ENCODE measurements around the gene HOXB13.
"Not testable (repeated sequence)": the region's sequence is repeated elsewhere in the genome, so short reads cannot be mapped to it uniquely, and the experiment has no call there.

The HOXB13 gene

DNA sequence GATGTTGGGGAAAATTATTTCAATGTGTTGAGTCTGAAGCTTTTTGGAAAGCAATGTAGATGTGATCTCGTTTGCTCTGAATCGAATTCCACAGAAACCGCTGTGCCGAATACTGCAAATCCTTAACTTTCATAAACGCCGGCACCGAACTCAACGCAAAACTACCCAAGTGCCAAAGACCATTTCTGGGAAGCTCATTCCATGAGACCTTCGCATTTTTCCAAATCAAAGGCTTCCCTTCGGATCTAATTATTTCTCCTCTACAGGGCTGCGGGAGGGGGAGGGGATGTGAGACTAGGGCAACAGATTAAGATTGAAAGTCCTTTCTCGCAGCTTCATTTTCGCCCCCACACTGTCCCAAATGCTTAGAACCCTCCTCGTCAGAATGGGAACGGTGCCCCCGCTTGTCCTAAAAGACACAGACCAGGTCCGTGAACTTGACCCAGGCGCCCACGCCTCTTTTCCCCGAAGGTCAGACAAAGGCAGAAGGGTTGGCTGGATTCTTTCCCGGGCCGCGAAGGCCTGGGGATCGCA lies 10.3 kb downstream of the HOXB13 start:
- intact Hi-C loops (cut with DNase I): no loop called here
- peak in 1 of 10 donors; percentile 68 for DNase-seq

DNA sequence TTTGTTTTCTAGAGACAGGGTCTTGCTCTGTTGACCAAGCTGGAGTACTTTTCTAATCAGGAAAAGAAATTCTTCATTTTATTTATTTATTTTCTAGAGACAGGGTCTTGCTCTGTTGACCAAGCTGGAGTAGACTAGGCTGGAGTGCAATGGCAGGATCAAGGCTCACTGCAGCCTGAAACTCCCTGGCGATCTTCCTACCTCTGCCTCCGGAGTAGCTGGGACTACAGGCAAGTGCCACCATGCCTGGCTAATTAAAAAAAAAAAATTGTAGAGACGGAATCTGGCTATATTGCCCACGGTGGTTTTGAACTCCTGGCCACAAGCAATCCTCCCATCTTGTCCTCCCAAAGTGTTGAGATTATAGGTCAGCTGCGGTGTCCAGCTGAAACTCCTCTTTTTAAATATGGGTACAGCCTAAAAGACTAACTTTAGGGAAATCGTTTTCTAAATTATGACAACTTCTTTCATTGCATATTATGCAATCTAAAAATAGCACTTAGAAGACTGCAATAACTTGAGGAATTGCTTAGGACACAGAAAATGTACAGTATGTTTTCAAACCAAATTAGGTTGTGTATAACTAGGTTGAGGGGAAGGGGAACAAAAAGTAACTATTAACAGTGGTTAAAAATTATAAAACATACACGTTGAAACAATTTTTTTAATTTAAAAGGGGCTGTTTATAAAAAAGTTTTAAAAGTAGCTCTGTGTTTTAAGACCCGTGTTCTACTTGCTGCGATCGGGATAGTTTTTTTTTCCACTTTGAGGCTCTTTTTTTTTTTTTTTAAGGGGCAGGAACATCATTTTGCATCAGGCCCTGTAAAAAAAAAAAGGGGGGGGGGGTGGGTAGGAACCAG lies 11.0 kb downstream of the HOXB13 start:
- intact Hi-C loops (cut with DNase I): no loop called here
- DNase-seq: peak in 2 of 10 donors; percentile 26 to 39

DNA sequence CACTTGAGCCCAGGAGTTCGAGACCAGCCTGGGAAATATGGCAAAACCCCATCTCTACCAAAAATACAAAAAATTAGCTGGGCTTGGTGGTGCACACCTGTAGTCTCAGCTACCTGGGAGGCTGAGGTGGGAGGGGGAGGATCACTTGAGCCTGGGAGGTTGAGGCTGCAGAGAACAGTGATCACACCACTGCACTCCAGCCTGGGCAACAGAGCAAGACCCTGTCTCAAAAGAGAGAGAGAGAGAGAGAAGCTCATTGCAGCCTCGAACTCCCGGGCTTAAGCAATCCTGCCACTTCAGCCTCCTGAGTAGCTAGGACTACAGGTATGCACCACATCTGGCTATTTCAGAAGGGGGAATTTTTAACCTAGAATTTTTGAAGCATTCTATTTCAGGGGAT lies 12.0 kb downstream of the HOXB13 start:
- peak in 2 of 10 donors; percentile 34 to 49 for DNase-seq
- intact Hi-C loops (cut with DNase I): not testable (repeated sequence)

DNA sequence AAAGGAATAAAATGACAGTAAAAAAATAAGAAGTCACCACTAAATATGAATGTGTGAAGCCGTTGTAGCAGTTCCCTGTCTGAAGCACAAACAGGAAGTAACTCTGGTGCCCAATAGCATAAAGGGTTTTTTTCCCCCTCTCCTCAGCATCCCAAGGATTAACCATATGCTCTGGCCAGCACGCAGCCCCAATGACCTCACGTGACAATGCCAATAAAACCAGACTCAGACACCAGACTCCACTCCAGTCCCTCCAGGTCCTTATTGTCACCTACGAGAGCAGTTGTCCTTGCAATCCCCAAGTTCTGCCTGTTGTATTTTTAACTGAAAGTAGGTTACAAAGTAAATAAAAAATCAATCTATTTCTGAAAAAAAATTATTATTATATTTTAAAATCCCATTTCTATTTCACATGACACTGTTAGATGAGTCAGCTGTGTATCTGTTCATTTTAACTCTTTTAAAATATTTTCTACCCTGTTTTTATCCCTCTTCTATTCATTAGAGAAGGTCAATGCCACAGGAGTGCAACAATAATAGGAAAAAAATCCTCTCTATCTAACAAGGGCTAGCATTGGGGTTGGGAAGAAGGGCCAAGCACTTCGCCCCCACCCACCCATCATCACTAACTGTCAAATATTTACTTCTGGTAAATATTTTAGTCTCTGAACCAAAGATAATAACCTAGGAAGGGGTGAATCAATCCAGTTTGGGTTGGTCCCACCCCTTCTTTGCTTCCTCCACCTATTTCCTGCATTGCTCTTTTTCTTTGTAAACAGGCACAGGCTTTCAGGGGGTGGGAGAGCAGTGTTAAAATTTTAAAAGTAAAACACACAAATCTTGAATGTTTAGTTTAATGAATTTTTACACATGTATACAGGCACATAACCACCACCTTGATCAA lies 12.8 kb downstream of the HOXB13 start:
- no peak for DNase-seq
- intact Hi-C loops (cut with DNase I): no loop called here

DNA sequence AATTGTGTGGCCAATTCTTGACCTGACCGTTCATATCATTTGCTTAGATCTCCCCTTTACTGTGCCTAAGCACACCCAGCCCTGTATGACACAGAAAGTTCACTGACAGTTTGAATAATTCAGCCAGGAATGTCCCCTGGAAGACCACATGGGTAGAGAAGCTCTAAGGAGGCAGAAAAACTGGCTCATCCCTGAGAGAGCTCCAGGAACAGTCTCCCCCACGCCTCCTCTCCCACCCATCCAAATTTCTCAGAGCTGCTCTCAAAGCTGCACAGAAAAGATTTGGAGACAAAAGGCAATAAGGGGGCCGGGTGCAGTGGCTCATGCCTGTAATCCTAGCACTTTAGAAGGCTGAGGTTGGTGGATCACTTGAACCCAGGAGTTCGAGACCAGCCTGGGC lies 17.4 kb downstream of the HOXB13 start:
- DNase-seq: no peak
- intact Hi-C loops (cut with DNase I): no loop called here

DNA sequence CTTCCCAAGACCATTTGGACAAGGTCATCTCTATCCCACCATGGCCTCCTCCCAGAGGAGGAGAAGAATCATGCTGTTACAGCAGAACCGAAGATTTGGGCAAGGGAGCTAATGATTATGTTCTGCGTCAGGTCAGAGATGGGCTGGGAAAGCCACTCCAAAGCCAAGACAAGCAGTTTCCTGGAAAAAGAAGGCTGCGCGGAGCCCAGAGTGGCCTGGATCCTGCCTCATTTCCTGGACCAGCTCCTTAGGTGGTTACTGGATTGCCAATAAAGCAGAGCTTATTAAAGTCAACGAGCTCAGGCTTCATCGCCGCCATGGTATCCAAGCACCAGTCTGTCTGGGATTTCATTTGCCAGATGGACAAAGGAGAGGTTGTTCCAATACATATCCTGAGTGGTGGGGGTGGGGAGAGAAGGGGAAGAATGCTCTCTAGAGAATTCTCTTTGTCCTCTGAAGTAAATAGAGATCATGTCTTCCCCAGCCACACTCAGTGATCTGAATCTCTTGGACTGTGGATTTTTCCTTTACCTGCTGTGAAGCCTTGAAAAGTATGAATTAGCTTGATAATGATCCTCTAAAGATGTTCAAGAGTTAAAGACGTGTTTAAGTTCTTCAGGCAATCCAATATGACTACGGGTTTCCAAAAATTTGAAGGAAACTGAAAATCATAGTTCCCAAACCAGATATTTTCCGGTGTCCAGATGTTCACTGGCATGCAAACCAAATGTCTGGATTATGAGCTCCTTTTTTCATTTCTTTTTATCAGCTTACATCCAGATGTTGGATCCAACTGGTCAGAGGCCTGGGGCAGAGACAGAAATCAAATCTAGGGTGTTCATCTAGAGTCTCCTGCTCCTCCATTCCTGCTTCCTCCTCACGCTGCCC lies 23.9 kb downstream of the HOXB13 start:
- intact Hi-C loops (cut with DNase I): no loop called here
- peak in 1 of 10 donors; percentile 36 for DNase-seq

DNA sequence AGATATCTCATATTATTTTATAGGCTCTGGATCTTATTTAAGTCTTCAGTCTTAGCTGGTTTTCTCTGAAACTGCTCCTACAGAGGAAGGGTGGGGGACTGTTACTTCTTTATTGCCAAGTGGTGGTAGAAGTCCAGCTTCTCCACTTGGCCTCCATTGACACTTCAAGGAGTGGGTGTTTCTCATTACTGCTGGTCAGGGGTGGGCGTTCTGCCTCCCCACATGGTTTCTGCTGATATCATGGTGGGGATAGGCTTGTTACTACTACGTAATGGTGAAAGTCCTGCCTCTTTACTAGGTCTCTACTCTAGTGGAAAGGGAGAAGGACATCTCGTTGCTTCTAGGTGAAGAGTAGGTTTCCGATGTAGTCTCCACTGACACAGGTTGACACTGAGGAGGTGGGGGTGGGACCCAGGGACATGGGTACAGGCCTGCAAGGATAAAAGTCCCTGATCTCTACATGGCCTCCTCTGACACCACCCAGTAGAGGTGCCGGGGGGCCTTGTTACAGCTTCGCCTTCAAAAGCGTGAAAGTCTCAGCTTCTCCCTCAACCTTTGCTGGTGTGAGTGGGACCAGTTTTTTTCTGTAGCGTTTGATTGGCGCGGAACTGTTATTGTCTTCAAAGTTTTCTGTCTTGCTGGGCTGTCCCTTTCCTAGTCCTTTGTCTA lies 26.6 kb downstream of the HOXB13 start:
- intact Hi-C loops (cut with DNase I): no loop called here
- DNase-seq: no peak

DNA sequence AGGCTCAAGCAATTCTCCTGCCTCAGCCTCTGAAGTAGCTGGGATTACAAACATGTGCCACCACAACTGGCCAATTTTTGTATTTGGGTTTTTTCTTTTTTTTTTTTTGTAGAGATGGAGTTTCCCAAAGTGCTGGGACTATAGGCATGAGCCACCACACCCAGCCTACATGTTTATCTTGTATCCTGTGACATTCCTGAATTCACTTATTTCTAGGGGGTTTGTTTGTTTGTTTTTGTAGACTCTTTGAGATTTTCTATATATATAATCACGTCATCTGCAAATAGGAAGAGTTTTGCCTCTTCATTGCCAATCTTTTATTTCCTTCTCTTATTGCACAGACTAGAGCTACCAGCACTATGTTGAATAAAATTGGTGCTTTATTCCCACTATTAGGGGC lies 35.4 kb downstream of the HOXB13 start:
- DNase-seq: no peak
- intact Hi-C loops (cut with DNase I): no loop called here

DNA sequence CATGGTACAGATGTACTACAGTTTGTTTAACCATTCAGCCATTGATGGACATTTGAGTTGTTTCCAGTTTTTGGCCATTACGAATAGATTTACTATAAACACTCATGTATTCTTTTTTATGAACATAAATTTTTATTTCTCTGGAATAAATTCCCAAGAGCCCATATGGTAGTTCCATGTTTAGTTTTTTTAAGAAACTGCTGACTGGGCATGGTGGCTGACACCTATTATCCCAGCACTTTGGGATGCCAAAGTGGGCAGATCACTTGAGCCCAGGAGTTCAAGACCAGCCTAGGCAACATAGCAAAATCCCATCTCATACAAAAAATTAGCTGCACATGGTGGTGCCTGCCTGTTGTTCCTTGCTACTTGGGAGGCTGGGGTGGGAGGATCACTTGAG lies 36.5 kb downstream of the HOXB13 start:
- DNase-seq: no peak
- intact Hi-C loops (cut with DNase I): no loop called here

DNA sequence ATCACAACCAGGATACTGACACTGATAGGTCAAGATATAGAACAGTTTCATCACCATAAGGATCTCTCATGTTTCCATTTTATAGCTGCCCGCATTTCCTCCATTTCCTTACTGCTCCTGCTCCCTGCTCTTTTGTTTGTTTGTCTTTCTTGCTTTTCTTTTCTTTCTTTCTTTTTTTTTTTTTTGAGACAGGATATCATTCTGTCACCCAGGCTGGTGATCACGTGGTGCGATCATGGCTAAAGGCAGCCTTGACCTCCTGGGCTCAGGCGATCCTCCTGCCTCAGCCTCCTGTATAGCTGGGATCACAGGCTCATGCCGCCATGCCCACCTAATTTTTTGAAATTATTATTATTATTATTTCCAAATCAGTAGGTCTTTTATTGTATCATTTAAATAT lies 37.9 kb downstream of the HOXB13 start:
- intact Hi-C loops (cut with DNase I): no loop called here
- no peak for DNase-seq

DNA sequence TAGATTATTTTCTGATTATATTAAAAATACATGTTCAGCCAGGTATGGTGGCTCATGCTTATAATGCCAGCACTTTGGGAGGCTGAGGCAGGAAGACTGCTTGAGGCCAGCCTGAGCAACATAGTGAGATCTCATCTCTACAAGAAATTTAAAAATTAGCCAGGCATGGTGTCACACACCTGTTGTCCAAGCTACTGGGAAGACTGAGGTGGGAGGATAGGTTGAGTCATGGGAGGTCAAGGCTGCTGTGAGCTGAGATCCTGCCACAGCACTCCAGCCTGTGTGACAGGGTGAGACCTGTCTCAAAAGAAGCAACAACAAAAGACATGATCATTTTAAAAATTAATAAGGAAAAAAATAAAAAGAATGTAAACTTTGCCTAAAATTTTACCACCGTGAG lies 46.9 kb downstream of the HOXB13 start:
- DNase-seq: no peak
- intact Hi-C loops (cut with DNase I): no loop called here

DNA sequence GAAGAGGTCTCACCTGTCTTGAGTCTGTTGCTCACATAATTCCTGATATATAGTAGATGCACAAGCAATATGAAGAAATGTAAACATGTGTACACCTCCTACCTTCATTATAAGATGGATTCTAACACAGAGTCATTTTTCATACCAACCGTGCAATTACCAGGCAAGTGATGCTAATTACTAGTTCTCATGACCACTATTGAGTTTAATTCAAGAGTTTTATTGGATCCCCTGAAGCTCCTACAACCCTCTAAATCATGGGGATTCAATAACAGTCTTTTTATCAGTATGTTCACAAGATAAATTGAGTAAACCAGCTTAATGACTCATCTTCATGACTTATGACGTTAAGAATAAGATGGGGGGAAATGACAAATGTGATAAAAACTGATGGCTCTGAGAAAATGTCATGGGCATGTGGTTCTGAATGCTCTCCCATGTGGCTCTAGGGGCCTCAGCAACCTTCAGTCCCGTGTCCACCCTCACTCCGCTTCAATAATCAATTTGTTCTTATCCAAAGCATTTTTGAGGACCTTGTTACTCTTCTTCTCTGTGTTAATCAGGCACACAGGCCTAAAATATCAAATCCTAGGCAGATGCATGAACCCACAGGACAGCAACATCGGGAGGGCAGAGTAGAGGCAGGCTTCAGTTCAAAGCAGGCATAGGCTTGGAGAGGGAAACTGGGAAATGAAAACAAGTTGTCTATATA lies 49.0 kb downstream of the HOXB13 start:
- intact Hi-C loops (cut with DNase I): loop anchor here (2.0 kb wide), 1 partner anchor 199 kb away; no protein-coding TSS in a partner anchor
- no peak for DNase-seq

DNA sequence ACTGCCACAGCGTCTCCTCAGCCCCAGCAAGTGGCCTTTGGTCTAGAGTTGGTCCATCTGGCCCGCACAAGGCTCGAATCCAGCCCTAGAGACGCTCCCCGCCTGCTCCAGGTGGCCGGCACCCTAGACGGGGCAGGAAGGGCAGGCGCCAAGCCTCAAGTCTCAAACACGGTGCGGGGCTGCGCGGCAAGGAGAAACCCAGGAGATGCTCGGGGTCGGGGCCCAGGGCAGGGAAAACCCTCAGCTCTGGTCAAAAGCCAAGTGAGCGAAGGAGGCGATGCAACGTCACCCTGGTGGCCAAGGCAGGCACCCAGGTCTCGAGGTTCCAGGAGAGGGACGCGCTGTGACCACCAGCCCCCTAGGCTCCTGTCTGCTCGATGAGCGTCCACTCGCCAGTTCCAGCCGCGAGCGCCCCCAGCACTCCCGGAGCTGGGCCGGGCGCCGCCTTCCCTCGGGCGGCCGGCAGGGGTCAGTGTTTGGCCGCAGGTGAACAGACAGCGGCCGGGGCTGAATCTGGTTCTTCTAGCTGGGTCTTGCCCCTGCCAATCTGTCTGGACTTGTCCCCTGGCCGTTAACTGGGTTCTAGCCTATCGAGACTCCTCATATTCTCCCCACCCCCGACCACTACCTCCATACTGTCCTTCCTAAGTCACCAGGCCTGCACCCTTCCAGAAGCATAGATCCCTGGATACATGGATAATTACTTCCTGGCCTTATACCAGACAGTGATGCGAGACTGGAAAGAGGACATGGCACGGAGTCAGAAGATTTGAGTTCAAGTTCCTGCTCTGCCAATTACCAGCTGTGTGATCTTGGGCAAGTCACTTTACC lies 50.2 kb downstream of the HOXB13 start:
- intact Hi-C loops (cut with DNase I): loop anchor here (2.0 kb wide), 1 partner anchor 200 kb away; no protein-coding TSS in a partner anchor
- DNase-seq: peak; percentile 10 to 91 (median 56)

DNA sequence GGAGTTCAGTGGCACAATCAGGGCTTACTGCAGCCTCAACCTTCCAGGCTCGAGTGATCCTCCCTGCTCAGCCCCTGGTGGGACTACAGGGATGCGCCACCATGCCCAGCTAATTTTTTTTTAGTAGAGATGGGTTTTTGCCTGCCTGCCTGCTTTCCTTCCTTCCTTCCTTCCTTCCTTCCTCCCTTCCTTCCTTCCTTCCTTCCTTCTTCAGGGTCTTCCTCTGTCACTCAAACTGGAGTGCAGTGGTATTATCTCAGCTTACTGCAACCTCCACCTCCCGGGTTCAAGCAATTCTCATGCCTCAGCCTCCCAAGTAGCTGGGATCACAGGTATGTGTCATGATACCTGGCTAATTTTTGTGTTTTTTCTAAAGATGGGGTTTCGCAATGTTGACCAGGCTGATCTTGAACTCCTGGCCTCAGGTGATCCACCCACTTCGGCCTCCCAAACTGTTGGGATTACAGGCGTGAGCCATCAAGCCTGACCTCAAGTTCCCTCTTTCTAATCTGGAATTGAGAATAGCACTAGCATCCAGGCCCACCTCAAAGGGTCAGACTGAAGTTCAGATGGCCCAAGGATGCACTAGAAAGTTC lies 51.5 kb downstream of the HOXB13 start:
- intact Hi-C loops (cut with DNase I): no loop called here

More for the DNA sequence above, 51.5 kb downstream of the HOXB13 start:
- DNase-seq: no peak
